HG03066 (cell line): ENCODE results near the gene DENND6B.

Experiments used
- ATAC-seq: cut with Tn5 transposase; IDR thresholded peaks from one replicate; pipeline ENCODE4 v1.9.1; 2021; ENCODE audit warnings: low read depth; ENCODE audit not compliant: unreplicated experiment

DENND6B gene

GRCh38 chr22:50305393-50305922, 21.4 kb downstream of the DENND6B start:
- ATAC-seq = no peak

GRCh38 chr22:50304528-50305392, 22.1 kb downstream of the DENND6B start:
- no peak for ATAC-seq

- ATAC-seq = no peak
Observed at GRCh38 chr22:50303848-50304527, 22.8 kb downstream of the DENND6B start.

GRCh38 chr22:50303515-50303847, 23.3 kb downstream of the DENND6B start:
- ATAC-seq = no peak

- no peak for ATAC-seq
Observed at GRCh38 chr22:50302564-50302963, 24.2 kb downstream of the DENND6B start.

GRCh38 chr22:50302041-50302541, 24.7 kb downstream of the DENND6B start:
- no peak for ATAC-seq

- no peak for ATAC-seq
Observed at GRCh38 chr22:50301581-50301991, 25.2 kb downstream of the DENND6B start.

- no peak for ATAC-seq
Observed at GRCh38 chr22:50300620-50301257, 26.1 kb downstream of the DENND6B start.

- no peak for ATAC-seq
Observed at GRCh38 chr22:50299785-50300619, 26.8 kb downstream of the DENND6B start.

- no peak for ATAC-seq
Observed at GRCh38 chr22:50298937-50299784, 27.7 kb downstream of the DENND6B start.

GRCh38 chr22:50298266-50298637, 28.6 kb downstream of the DENND6B start:
- ATAC-seq = no peak

- ATAC-seq = no peak
Observed at GRCh38 chr22:50297510-50298265, 29.1 kb downstream of the DENND6B start.

- no peak for ATAC-seq
Observed at GRCh38 chr22:50296658-50297490, 29.9 kb downstream of the DENND6B start.

- no peak for ATAC-seq
Observed at GRCh38 chr22:50294319-50294656, 32.5 kb downstream of the DENND6B start.

- ATAC-seq = no peak
Observed at GRCh38 chr22:50293441-50294318, 33.1 kb downstream of the DENND6B start.

GRCh38 chr22:50292643-50293440, 34.0 kb downstream of the DENND6B start:
- no peak for ATAC-seq
